Measurements from ENCODE around the gene CRK. TPM values are rescaled to one million over a fixed set of nuclear protein-coding genes. Genes with fewer than 3 reads are reported as not detected.

CRK gene
- total RNA-seq, 2 donors from 2014 or later, result 50.5 to 52.3 TPM

- H3K27ac Mint-ChIP-seq, result no peak overlapping the region
- Histone ChIP-seq H3K27me3 (ENCODE audit: control insufficient read depth, insufficient read depth, low read length, poor library complexity, severe bottlenecking) (no peaks in the 10 kb centered on the region), H3K4me3 (ENCODE audit: low read length) (no peak overlapping the region), H3K36me3 (ENCODE audit: control insufficient read depth, insufficient read depth, low read length) (peaks cover 38% of the 10 kb centered on the region), H3K9me3 (ENCODE audit: control insufficient read depth, low read length) (no peaks in the 10 kb centered on the region), H3K27ac (ENCODE audit: low read depth, low read length) (peak overlapping the region; percentile 38), H3K9ac (ENCODE audit: extremely low read depth, low read length, poor library complexity, severe bottlenecking) (no peak overlapping the region), H3K4me1 (ENCODE audit: control insufficient read depth, insufficient read depth, low read length) (peaks cover 4% of the 10 kb centered on the region)
- H3K27me3 Mint-ChIP-seq (ENCODE audit: insufficient read depth), result peaks cover 13% of the 10 kb centered on the region
- no peak for DNase-seq
- WGBS, 2 experiments (ENCODE audit: insufficient coverage in 1 of 2, insufficient read length in 1 of 2), result 90 to 92% methylated on average over 16 to 19 of the region's 20 CpGs
- H3K4me1 Mint-ChIP-seq, result no peaks in the 10 kb centered on the region
- peaks cover 43% of the 10 kb centered on the region for H3K36me3 Mint-ChIP-seq (ENCODE audit: low read depth)
- no peaks in the 10 kb centered on the region for H3K9me3 Mint-ChIP-seq
- no peak overlapping the region for H3K4me3 Mint-ChIP-seq
- no peak for TF ChIP-seq CTCF (conservative IDR thresholded peaks at IDR 0.05)
These were observed 26.6 kb upstream of the CRK start for GRCh38 chr17:1482680-1483079.

- H3K9me3 Mint-ChIP-seq, result no peaks in the 10 kb centered on the region
- no peak overlapping the region for H3K27ac Mint-ChIP-seq
- TF ChIP-seq CTCF (conservative IDR thresholded peaks at IDR 0.05), result no peak
- H3K27me3 Mint-ChIP-seq (ENCODE audit: insufficient read depth), result peaks cover 6% of the 10 kb centered on the region
- H3K4me1 Mint-ChIP-seq, result no peaks in the 10 kb centered on the region
- WGBS, 2 experiments (ENCODE audit: insufficient coverage in 1 of 2, insufficient read length in 1 of 2), result 93 to 97% methylated on average over 11 of the region's 11 CpGs
- Histone ChIP-seq H3K36me3 (ENCODE audit: control insufficient read depth, insufficient read depth, low read length) (peaks cover 39% of the 10 kb centered on the region), H3K9me3 (ENCODE audit: control insufficient read depth, low read length) (no peaks in the 10 kb centered on the region), H3K4me1 (ENCODE audit: control insufficient read depth, insufficient read depth, low read length) (peaks cover 4% of the 10 kb centered on the region), H3K27ac (ENCODE audit: low read depth, low read length) (no peak overlapping the region), H3K27me3 (ENCODE audit: control insufficient read depth, insufficient read depth, low read length, poor library complexity, severe bottlenecking) (no peaks in the 10 kb centered on the region), H3K4me3 (ENCODE audit: low read length) (no peak overlapping the region), H3K9ac (ENCODE audit: extremely low read depth, low read length, poor library complexity, severe bottlenecking) (no peak overlapping the region)
- H3K36me3 Mint-ChIP-seq (ENCODE audit: low read depth), result peaks cover 43% of the 10 kb centered on the region
- DNase-seq, result no peak
- no peak overlapping the region for H3K4me3 Mint-ChIP-seq
These were observed 25.7 kb upstream of the CRK start for GRCh38 chr17:1481736-1482135.

GRCh38 chr17:1480747-1481465, 24.9 kb upstream of the CRK start:
- H3K27ac ChIP-seq (ENCODE audit: low read depth, low read length), result no peak overlapping the region
- WGBS, 2 experiments (ENCODE audit: insufficient coverage in 1 of 2, insufficient read length in 1 of 2), result 95 to 98% methylated on average over 18 of the region's 18 CpGs
- H3K36me3 Mint-ChIP-seq (ENCODE audit: low read depth), result peaks cover 47% of the 10 kb centered on the region

More at GRCh38 chr17:1480747-1481465, 24.9 kb upstream of the CRK start:
- H3K9me3 ChIP-seq (ENCODE audit: control insufficient read depth, low read length), result no peaks in the 10 kb centered on the region
- H3K36me3 ChIP-seq (ENCODE audit: control insufficient read depth, insufficient read depth, low read length), result peaks cover 45% of the 10 kb centered on the region
- no peak for TF ChIP-seq CTCF (conservative IDR thresholded peaks at IDR 0.05)
- Mint-ChIP-seq H3K27me3 (ENCODE audit: insufficient read depth) (peaks cover 1% of the 10 kb centered on the region), H3K9me3 (no peaks in the 10 kb centered on the region), H3K27ac (no peak overlapping the region), H3K4me3 (no peak overlapping the region), H3K4me1 (no peaks in the 10 kb centered on the region)
- H3K9ac ChIP-seq (ENCODE audit: extremely low read depth, low read length, poor library complexity, severe bottlenecking), result no peak overlapping the region
- no peaks in the 10 kb centered on the region for H3K27me3 ChIP-seq (ENCODE audit: control insufficient read depth, insufficient read depth, low read length, poor library complexity, severe bottlenecking)
- no peak for DNase-seq
- peaks cover 4% of the 10 kb centered on the region for H3K4me1 ChIP-seq (ENCODE audit: control insufficient read depth, insufficient read depth, low read length)
- H3K4me3 ChIP-seq (ENCODE audit: low read length), result no peak overlapping the region
